ENCODE results near the gene OGG1.

OGG1 gene

GRCh38 chr3:9749645-9750555 is at the start of gene OGG1:
OGG1 (plus strand) TSS chr3:9749952; CDS start chr3:9750287, 335 bp downstream.
- DNase-seq (ENCODE audit: low spot score): peak; percentile 97

- no peak for DNase-seq (ENCODE audit: low spot score)
Observed at GRCh38 chr3:9700536-9700935, 49.2 kb upstream of the OGG1 start.

GRCh38 chr3:9701006-9701405 is 48.7 kb upstream of the OGG1 start:
- no peak for DNase-seq (ENCODE audit: low spot score)

- no peak for DNase-seq (ENCODE audit: low spot score)
Observed at GRCh38 chr3:9701711-9702110, 48.0 kb upstream of the OGG1 start.

GRCh38 chr3:9703240-9703639 is 46.5 kb upstream of the OGG1 start:
- no peak for DNase-seq (ENCODE audit: low spot score)

GRCh38 chr3:9703736-9704346 is 45.9 kb upstream of the OGG1 start, which contains the start of gene CPNE9:
CPNE9 (plus strand) TSS chr3:9703833; CDS start chr3:9703997, 164 bp downstream.
- DNase-seq (ENCODE audit: low spot score): no peak

GRCh38 chr3:9704347-9705322 is 45.1 kb upstream of the OGG1 start:
- peak; percentile 10 for DNase-seq (ENCODE audit: low spot score)

- no peak for DNase-seq (ENCODE audit: low spot score)
Observed at GRCh38 chr3:9710174-9710739, 39.5 kb upstream of the OGG1 start.

- no peak for DNase-seq (ENCODE audit: low spot score)
Observed at GRCh38 chr3:9712415-9712814, 37.3 kb upstream of the OGG1 start.

GRCh38 chr3:9713142-9713541 is 36.6 kb upstream of the OGG1 start:
- DNase-seq (ENCODE audit: low spot score): no peak

- no peak for DNase-seq (ENCODE audit: low spot score)
Observed at GRCh38 chr3:9715136-9715535, 34.6 kb upstream of the OGG1 start.

GRCh38 chr3:9715764-9716437 is 33.9 kb upstream of the OGG1 start:
- DNase-seq (ENCODE audit: low spot score): peak; percentile 90

- no peak for DNase-seq (ENCODE audit: low spot score)
Observed at GRCh38 chr3:9716801-9717555, 32.8 kb upstream of the OGG1 start.

- DNase-seq (ENCODE audit: low spot score): no peak
Observed at GRCh38 chr3:9717563-9717962, 32.2 kb upstream of the OGG1 start.

- no peak for DNase-seq (ENCODE audit: low spot score)
Observed at GRCh38 chr3:9718118-9718517, 31.6 kb upstream of the OGG1 start.

GRCh38 chr3:9721015-9721699 is 28.6 kb upstream of the OGG1 start:
- DNase-seq (ENCODE audit: low spot score): no peak

- no peak for DNase-seq (ENCODE audit: low spot score)
Observed at GRCh38 chr3:9721700-9722060, 28.1 kb upstream of the OGG1 start.

GRCh38 chr3:9725775-9726515 is 23.8 kb upstream of the OGG1 start:
- DNase-seq (ENCODE audit: low spot score): no peak

GRCh38 chr3:9727041-9727595 is 22.6 kb upstream of the OGG1 start:
- no peak for DNase-seq (ENCODE audit: low spot score)
